ENCODE measurements around the gene CDC7. TPM values are rescaled to one million over a fixed set of nuclear protein-coding genes. Genes with fewer than 3 reads are reported as not detected.
"Not testable (repeated sequence)": the region's sequence is repeated elsewhere in the genome, so short reads cannot be mapped to it uniquely, and the experiment has no call there.

The CDC7 gene
- total RNA-seq, 1 experiment from 2014 or later, result 16.1 TPM

GRCh38 chr1:91513706-91514105, 13.1 kb downstream of the CDC7 start:
- Histone ChIP-seq H3K36me3 (ENCODE audit: insufficient read depth, low read length) (peaks cover 80% of the 10 kb centered on the region), H3K27me3 (ENCODE audit: low read length) (no peaks in the 10 kb centered on the region), H3K79me2 (ENCODE audit: low read length) (peaks cover 69% of the 10 kb centered on the region), H3K27ac (ENCODE audit: low read length) (no peak overlapping the region), H3K9me3 (ENCODE audit: low read length) (no peaks in the 10 kb centered on the region), H3K4me2 (ENCODE audit: low read depth, low read length, poor library complexity, severe bottlenecking) (no peak overlapping the region), H3K4me3 (ENCODE audit: low read length) (no peak overlapping the region), H3K9ac (ENCODE audit: low read length) (no peak overlapping the region), H2AFZ (ENCODE audit: low read length) (no peak overlapping the region), H3K9me2 (replicated peaks; ENCODE audit: insufficient read depth, low read length) (no peaks in the 10 kb centered on the region), H4K20me1 (ENCODE audit: insufficient read depth, low read depth, low read length) (no peaks in the 10 kb centered on the region), H3K4me1 (ENCODE audit: low read length) (no peaks in the 10 kb centered on the region)
- DNase-seq, result no peak

- Histone ChIP-seq H3K36me3 (ENCODE audit: insufficient read depth, low read length) (peaks cover 70% of the 10 kb centered on the region), H3K79me2 (ENCODE audit: low read length) (peaks cover 47% of the 10 kb centered on the region), H4K20me1 (ENCODE audit: insufficient read depth, low read depth, low read length) (no peaks in the 10 kb centered on the region), H3K9me3 (ENCODE audit: low read length) (no peaks in the 10 kb centered on the region), H3K27ac (ENCODE audit: low read length) (no peak overlapping the region), H2AFZ (ENCODE audit: low read length) (no peak overlapping the region), H3K9me2 (replicated peaks; ENCODE audit: insufficient read depth, low read length) (no peaks in the 10 kb centered on the region), H3K4me3 (ENCODE audit: low read length) (no peak overlapping the region), H3K27me3 (ENCODE audit: low read length) (no peaks in the 10 kb centered on the region), H3K4me1 (ENCODE audit: low read length) (no peaks in the 10 kb centered on the region), H3K4me2 (ENCODE audit: low read depth, low read length, poor library complexity, severe bottlenecking) (no peak overlapping the region), H3K9ac (ENCODE audit: low read length) (no peak overlapping the region)
- no peak for DNase-seq
Measured at GRCh38 chr1:91515994-91516393, 15.3 kb downstream of the CDC7 start.

GRCh38 chr1:91516605-91517004, 16.0 kb downstream of the CDC7 start:
- not testable (repeated sequence) for H3K9me3 ChIP-seq (ENCODE audit: low read length); H3K4me3 ChIP-seq (ENCODE audit: low read length); H3K4me2 ChIP-seq (ENCODE audit: low read depth, low read length, poor library complexity, severe bottlenecking); H3K9ac ChIP-seq (ENCODE audit: low read length); H3K27ac ChIP-seq (ENCODE audit: low read length); H3K27me3 ChIP-seq (ENCODE audit: low read length); H3K9me2 ChIP-seq (replicated peaks; ENCODE audit: insufficient read depth, low read length); H2AFZ ChIP-seq (ENCODE audit: low read length); DNase-seq; H4K20me1 ChIP-seq (ENCODE audit: insufficient read depth, low read depth, low read length); H3K4me1 ChIP-seq (ENCODE audit: low read length)
- H3K79me2 ChIP-seq (ENCODE audit: low read length), result peaks cover 42% of the 10 kb centered on the region
- peaks cover 69% of the 10 kb centered on the region for H3K36me3 ChIP-seq (ENCODE audit: insufficient read depth, low read length)

- peaks cover 22% of the 10 kb centered on the region for H3K79me2 ChIP-seq (ENCODE audit: low read length)
- H4K20me1 ChIP-seq (ENCODE audit: insufficient read depth, low read depth, low read length); H3K4me2 ChIP-seq (ENCODE audit: low read depth, low read length, poor library complexity, severe bottlenecking): not testable (repeated sequence)
Measured at GRCh38 chr1:91519167-91519566, 18.5 kb downstream of the CDC7 start.

GRCh38 chr1:91520942-91521507, 20.4 kb downstream of the CDC7 start:
- peaks cover 5% of the 10 kb centered on the region for H3K79me2 ChIP-seq (ENCODE audit: low read length)
- H4K20me1 ChIP-seq (ENCODE audit: insufficient read depth, low read depth, low read length), result no peaks in the 10 kb centered on the region
- H3K27ac ChIP-seq (ENCODE audit: low read length), result no peak overlapping the region
- H3K27me3 ChIP-seq (ENCODE audit: low read length), result no peaks in the 10 kb centered on the region
- no peak for DNase-seq
- peaks cover 38% of the 10 kb centered on the region for H3K36me3 ChIP-seq (ENCODE audit: insufficient read depth, low read length)
- no peaks in the 10 kb centered on the region for H3K4me1 ChIP-seq (ENCODE audit: low read length)
- no peak overlapping the region for H3K4me2 ChIP-seq (ENCODE audit: low read depth, low read length, poor library complexity, severe bottlenecking)
- H3K9me2 ChIP-seq (replicated peaks; ENCODE audit: insufficient read depth, low read length), result no peaks in the 10 kb centered on the region
- H2AFZ ChIP-seq (ENCODE audit: low read length), result no peak overlapping the region
- no peak overlapping the region for H3K9ac ChIP-seq (ENCODE audit: low read length)
- H3K4me3 ChIP-seq (ENCODE audit: low read length), result no peak overlapping the region
- no peaks in the 10 kb centered on the region for H3K9me3 ChIP-seq (ENCODE audit: low read length)

More at GRCh38 chr1:91519167-91519566, 18.5 kb downstream of the CDC7 start:
- not testable (repeated sequence) for H3K4me1 ChIP-seq (ENCODE audit: low read length); DNase-seq; H3K9me3 ChIP-seq (ENCODE audit: low read length); H2AFZ ChIP-seq (ENCODE audit: low read length); H3K27me3 ChIP-seq (ENCODE audit: low read length); H3K4me3 ChIP-seq (ENCODE audit: low read length); H3K27ac ChIP-seq (ENCODE audit: low read length); H3K9me2 ChIP-seq (replicated peaks; ENCODE audit: insufficient read depth, low read length); H3K9ac ChIP-seq (ENCODE audit: low read length)
- H3K36me3 ChIP-seq (ENCODE audit: insufficient read depth, low read length), result peaks cover 51% of the 10 kb centered on the region

- no peaks in the 10 kb centered on the region for H3K9me2 ChIP-seq (replicated peaks; ENCODE audit: insufficient read depth, low read length)
- no peaks in the 10 kb centered on the region for H3K79me2 ChIP-seq (ENCODE audit: low read length)
- no peak overlapping the region for H3K9ac ChIP-seq (ENCODE audit: low read length)
- no peaks in the 10 kb centered on the region for H4K20me1 ChIP-seq (ENCODE audit: insufficient read depth, low read depth, low read length)
- no peaks in the 10 kb centered on the region for H3K27me3 ChIP-seq (ENCODE audit: low read length)
- DNase-seq, result no peak
- no peaks in the 10 kb centered on the region for H3K4me1 ChIP-seq (ENCODE audit: low read length)
- no peak overlapping the region for H3K4me2 ChIP-seq (ENCODE audit: low read depth, low read length, poor library complexity, severe bottlenecking)
- no peak overlapping the region for H3K27ac ChIP-seq (ENCODE audit: low read length)
- no peak overlapping the region for H2AFZ ChIP-seq (ENCODE audit: low read length)
- peaks cover 25% of the 10 kb centered on the region; the same call in 1 of the 2 replicates for H3K36me3 ChIP-seq (ENCODE audit: insufficient read depth, low read length)
- no peak overlapping the region for H3K4me3 ChIP-seq (ENCODE audit: low read length)
- H3K9me3 ChIP-seq (ENCODE audit: low read length), result no peaks in the 10 kb centered on the region
Measured at GRCh38 chr1:91523482-91523881, 22.8 kb downstream of the CDC7 start.

GRCh38 chr1:91526496-91526895, 25.8 kb downstream of the CDC7 start:
- H3K27me3 ChIP-seq (ENCODE audit: low read length), result no peaks in the 10 kb centered on the region
- no peak overlapping the region for H2AFZ ChIP-seq (ENCODE audit: low read length)
- no peak for DNase-seq
- H3K9me3 ChIP-seq (ENCODE audit: low read length), result no peaks in the 10 kb centered on the region
- no peak overlapping the region for H3K4me2 ChIP-seq (ENCODE audit: low read depth, low read length, poor library complexity, severe bottlenecking)
- no peak overlapping the region for H3K9ac ChIP-seq (ENCODE audit: low read length)
- no peak overlapping the region for H3K4me3 ChIP-seq (ENCODE audit: low read length)
- H3K27ac ChIP-seq (ENCODE audit: low read length), result no peak overlapping the region
- no peaks in the 10 kb centered on the region for H3K4me1 ChIP-seq (ENCODE audit: low read length)
- H4K20me1 ChIP-seq (ENCODE audit: insufficient read depth, low read depth, low read length), result no peaks in the 10 kb centered on the region
- no peaks in the 10 kb centered on the region for H3K79me2 ChIP-seq (ENCODE audit: low read length)
- no peaks in the 10 kb centered on the region for H3K9me2 ChIP-seq (replicated peaks; ENCODE audit: insufficient read depth, low read length)
- H3K36me3 ChIP-seq (ENCODE audit: insufficient read depth, low read length), result peaks cover 13% of the 10 kb centered on the region; the same call in 1 of the 2 replicates

- no peak overlapping the region for H3K9ac ChIP-seq (ENCODE audit: low read length)
- H4K20me1 ChIP-seq (ENCODE audit: insufficient read depth, low read depth, low read length), result no peaks in the 10 kb centered on the region
- H3K4me2 ChIP-seq (ENCODE audit: low read depth, low read length, poor library complexity, severe bottlenecking), result no peak overlapping the region
- no peak overlapping the region for H3K27ac ChIP-seq (ENCODE audit: low read length)
- H3K4me3 ChIP-seq (ENCODE audit: low read length), result no peak overlapping the region
- no peaks in the 10 kb centered on the region for H3K27me3 ChIP-seq (ENCODE audit: low read length)
- H3K9me3 ChIP-seq (ENCODE audit: low read length), result no peaks in the 10 kb centered on the region
- H3K9me2 ChIP-seq (replicated peaks; ENCODE audit: insufficient read depth, low read length), result no peaks in the 10 kb centered on the region
- DNase-seq, result no peak
- H3K4me1 ChIP-seq (ENCODE audit: low read length), result no peaks in the 10 kb centered on the region
- H3K79me2 ChIP-seq (ENCODE audit: low read length), result no peaks in the 10 kb centered on the region
- H3K36me3 ChIP-seq (ENCODE audit: insufficient read depth, low read length), result peaks cover 13% of the 10 kb centered on the region; the same call in 1 of the 2 replicates
- no peak overlapping the region for H2AFZ ChIP-seq (ENCODE audit: low read length)
Measured at GRCh38 chr1:91527266-91527765, 26.7 kb downstream of the CDC7 start.

All from Karpas-422 (cell line).